Epithelial cell of esophagus (primary cell): ENCODE results near the gene TFEB.

Experiments used
- DNase-seq: peaks from one replicate; pipeline ENCODE4 v3.0.0; 2010; ENCODE audit warnings: low read depth
- H3K4me3 ChIP-seq: 2 replicates; pipeline ENCODE4 v1.5.1; 2011; ENCODE audit warnings: mild to moderate bottlenecking, low read length, control low read depth
- TF ChIP-seq, protein P1 (sequence below): IDR thresholded peaks from 2 replicates; pipeline ENCODE4 v1.5.1; 2011; ENCODE audit warnings: low read depth, mild to moderate bottlenecking, low read length, control low read depth, inconsistent platforms; ENCODE audit not compliant: insufficient read depth; ENCODE audit errors: missing control alignments

The TFEB gene

DNA sequence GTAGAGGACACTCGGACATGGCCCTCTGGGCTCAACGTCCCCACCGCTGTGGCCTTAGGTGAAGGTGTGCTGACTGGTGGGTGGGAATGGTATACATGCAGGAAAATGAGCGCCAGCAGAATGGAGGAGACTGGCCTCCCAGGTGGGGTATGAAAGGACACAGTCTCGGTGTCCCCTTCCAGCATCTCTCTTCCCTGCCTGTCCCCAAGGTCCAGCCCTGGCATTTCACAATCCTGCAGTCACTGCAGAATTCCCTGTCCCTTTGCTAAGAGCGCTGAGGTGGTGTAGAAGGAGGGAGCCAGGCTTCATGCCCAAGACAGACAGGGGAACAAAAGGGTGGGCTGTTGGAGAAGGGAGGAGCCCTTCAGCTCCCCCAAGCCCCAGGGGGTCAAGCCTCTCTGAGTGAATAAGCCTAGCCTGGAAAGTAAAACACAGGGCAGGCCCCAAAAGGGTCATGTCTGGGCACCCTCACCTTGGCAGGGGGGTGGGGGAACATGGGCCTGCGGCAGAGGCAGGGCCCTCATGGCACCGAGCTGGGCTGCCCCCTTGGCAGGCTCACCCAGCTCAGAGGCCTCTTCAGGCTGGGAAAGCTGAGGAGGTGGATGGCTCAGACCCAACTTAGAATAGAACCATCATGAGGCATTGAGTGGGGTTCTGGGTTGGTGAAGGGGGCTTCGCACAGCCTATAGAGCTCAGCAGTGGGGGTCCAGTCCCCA is 23.9 kb downstream of the TFEB start:
- no peak for DNase-seq
- no peak overlapping the region for H3K4me3 ChIP-seq
- TF ChIP-seq, protein P1, sequence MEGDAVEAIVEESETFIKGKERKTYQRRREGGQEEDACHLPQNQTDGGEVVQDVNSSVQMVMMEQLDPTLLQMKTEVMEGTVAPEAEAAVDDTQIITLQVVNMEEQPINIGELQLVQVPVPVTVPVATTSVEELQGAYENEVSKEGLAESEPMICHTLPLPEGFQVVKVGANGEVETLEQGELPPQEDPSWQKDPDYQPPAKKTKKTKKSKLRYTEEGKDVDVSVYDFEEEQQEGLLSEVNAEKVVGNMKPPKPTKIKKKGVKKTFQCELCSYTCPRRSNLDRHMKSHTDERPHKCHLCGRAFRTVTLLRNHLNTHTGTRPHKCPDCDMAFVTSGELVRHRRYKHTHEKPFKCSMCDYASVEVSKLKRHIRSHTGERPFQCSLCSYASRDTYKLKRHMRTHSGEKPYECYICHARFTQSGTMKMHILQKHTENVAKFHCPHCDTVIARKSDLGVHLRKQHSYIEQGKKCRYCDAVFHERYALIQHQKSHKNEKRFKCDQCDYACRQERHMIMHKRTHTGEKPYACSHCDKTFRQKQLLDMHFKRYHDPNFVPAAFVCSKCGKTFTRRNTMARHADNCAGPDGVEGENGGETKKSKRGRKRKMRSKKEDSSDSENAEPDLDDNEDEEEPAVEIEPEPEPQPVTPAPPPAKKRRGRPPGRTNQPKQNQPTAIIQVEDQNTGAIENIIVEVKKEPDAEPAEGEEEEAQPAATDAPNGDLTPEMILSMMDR, result no peak

DNA sequence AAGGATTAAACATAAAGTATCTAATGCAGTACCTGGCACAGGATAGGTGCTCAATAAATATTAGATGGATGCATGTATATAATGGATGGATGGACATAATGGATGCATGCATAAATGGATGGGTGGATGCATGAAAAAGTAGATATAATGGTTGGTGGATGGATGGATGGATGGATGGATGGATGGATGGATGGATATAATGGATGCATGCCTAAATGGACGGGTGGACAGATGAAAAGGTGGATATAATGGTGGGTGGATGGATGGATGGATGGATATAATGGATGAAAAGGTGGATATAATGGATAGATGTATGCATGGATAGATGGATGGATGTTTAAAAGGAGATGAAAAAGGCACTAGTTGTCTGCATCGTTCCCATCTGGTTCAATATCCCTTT is 26.0 kb downstream of the TFEB start:
- DNase-seq, result no peak
- H3K4me3 ChIP-seq, result no peak overlapping the region
- TF ChIP-seq, protein P1, result no peak

DNA sequence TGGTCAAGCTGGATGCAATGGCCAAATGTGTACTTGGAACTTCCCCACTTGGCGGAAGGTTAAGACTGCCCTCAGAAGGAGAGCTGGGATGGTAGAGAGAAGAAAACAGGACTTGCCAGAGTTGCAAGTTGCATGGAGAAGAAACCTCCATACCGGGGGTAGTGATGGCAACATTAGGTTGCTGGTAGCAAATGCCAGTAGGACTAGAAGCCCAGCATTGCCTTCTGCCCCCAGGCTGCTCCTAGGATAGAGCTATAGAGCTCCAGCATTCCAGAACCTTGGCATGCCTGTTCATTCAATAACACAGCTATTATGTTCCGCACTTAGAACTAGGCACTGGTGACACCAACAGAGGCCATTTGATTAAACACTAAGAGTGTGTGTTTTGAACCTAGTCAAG is 26.6 kb downstream of the TFEB start:
- TF ChIP-seq, protein P1, result no peak
- DNase-seq, result no peak
- H3K4me3 ChIP-seq, result no peak overlapping the region

DNA sequence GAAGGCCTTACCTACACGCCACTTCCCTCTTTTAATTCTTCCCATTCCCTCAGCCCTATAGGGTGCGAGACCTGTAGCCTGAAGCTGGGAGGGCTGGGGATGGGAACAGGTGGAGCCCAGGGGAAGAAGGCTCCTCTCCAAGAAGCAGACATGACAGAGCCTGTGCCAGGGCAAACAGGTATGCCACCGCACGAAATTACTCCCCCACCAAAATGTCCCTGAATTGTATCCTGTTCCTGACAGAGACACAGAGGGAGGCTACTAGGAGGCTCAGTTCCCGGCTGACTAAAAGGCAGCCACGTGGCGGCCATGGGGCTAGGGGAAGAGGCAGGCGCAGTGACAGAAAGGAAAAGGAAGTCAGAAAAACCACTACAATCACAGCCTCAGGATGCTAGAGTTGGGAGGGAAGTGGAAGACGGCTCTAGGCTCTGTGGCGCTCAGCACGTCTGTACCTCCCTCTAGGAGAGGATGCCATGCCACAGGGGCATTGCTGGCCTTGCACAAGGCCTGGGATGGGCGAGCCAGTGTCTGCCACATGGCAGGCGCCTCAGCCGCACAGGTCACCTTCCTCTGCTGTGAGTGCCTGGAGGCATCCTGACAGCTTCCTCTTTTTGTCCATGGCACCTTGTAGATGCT is 27.7 kb downstream of the TFEB start:
- DNase-seq, result no peak
- TF ChIP-seq, protein P1, result no peak
- no peak overlapping the region for H3K4me3 ChIP-seq

DNA sequence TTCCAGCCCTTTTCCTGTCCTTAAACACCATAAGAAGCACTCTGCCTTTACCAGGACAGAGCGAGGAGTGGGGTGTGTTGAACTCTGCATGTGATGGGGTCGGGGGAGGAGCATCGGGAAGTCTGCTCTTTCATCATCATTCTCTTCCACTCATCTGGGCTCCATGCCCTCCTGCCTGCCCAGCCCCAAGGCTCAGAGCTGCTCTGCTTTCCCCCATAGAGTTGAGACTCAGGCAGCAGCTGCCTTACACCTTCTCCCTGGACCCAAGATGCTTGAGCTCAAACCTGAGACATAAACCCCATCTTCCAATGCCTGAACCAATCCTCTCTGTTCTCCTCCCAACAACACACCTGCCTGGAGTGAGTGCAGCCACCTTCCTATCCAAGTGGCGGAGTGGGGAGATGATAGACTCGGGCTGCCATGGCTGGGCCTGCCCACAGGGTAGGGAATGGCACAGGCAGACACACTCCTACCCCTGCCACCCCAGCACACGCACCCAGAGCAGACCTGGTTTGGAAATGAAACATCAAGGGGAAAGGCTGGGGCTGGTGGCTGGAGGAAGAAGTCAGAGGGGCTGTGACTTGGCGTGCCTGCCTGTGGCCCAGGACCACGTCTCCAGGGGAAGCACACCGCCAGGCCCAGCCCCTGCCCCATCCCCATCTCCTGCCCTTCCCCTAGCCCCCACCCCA is 28.4 kb downstream of the TFEB start:
- no peak overlapping the region for H3K4me3 ChIP-seq
- peak; percentile 45 for DNase-seq

DNA sequence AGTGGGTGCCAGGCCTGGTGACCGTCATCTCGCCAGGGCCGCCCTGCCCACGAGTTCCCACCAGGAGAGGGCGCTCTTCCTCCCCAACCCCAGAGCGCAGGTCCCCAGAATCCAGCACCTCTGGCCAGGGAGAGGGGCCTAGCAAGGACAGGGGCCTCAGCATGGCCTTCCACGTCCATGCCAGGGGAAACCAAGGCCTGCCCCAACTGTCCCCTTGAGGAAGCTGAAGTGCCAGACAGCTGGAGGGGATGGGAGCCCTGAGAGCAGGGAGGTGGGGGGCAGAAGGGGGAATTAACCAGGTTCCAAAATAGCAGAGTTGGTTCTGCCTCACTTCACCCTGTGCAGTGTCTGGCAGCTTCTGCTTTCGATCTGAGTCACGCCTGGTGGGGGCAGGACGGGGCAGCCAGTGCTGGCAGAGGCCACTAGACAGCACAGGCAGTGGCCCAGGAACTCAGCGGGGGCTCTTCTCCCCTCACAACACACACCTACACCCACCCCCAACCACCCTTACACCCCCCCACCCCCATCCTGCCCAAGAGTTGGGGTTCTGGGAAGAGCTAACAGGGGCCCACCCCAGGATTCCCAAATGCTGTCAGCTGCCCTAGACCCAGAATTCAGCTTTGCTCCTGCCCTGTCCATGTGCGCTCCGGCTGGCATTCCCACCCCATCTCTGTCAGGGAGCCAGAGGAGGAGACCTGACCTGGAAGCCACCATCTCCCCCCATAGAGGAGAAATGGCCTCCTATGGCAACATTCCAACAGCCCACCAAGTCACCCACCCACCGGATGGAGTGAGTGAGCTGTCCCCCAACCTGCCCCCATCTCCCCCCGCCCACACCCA is 29.2 kb downstream of the TFEB start:
- no peak overlapping the region for H3K4me3 ChIP-seq
- TF ChIP-seq, protein P1, result peak; percentile 50
- peak; percentile 73 for DNase-seq

More for the DNA sequence above, 28.4 kb downstream of the TFEB start:
- TF ChIP-seq, protein P1, result no peak
